Vagina (tissue), 2 donors: ENCODE data around the gene APBA3.

Experiments used
- POLR2A ChIP-seq, 2 donors: fragments of 450-650 bp; IDR thresholded peaks; one replicate each; pipeline ENCODE4 v1.6.1; 2017; ENCODE audit warnings: antibody characterized with exemption in 2 of 2, mild to moderate bottlenecking in 2 of 2, moderate library complexity in 2 of 2
- POLR2AphosphoS5 ChIP-seq, 2 donors: sonication (generic); formaldehyde crosslinking; IDR thresholded peaks; one replicate each; pipeline ENCODE4 v1.9.0; 2017; ENCODE audit warnings: antibody characterized with exemption in 2 of 2, mild to moderate bottlenecking in 2 of 2, low read depth in 1 of 2; ENCODE audit not compliant: insufficient read depth in 1 of 2
- TF ChIP-seq, protein P1 (sequence below), 3 experiments: fragments of 450-650 bp in 2 of 3; fragments of 200-600 bp in 1 of 3; sonication (generic) in 1 of 3; IDR thresholded peaks; one replicate each; pipeline ENCODE4 v1.5.1; 2017 to 2019; ENCODE audit warnings: antibody characterized with exemption in 3 of 3, mild to moderate bottlenecking in 2 of 3, moderate library complexity in 2 of 3

DNA sequence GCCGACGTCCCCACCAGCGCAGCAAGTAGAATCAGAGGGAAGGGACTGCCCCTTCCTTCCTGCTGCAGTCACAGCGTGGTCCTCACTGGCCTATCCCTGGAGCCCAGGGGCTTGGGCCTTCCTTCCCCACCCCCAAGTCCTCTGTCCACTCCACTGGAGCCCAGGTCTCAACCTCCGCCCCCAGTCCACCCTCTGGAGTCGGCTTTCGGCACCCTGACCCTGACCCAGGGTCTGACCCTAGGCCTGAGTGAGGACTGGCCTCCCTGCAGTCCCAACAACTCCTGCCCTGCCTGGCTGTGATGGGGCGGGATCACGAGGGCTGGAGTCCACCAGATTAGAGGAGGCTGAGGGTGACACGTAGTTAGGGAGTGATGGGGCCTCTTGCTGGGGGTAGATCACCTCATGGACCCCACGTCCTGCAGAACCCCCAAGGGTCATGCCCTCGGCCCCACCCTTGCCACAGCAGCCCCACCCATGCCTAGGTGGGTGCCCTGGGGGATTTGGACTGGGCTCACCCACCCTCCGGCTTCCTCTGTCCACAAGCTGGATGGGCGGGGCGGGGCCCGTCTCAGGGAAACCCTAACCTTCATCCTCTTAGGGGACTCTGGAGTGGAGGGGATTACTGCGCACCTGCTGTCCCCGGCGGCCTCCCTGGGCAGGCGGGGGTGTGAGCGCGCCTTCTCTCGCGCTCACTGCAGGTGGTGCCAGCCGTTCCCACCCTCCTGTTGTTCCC, 6.7 kb upstream of the APBA3 start:
- TF ChIP-seq, protein P1, sequence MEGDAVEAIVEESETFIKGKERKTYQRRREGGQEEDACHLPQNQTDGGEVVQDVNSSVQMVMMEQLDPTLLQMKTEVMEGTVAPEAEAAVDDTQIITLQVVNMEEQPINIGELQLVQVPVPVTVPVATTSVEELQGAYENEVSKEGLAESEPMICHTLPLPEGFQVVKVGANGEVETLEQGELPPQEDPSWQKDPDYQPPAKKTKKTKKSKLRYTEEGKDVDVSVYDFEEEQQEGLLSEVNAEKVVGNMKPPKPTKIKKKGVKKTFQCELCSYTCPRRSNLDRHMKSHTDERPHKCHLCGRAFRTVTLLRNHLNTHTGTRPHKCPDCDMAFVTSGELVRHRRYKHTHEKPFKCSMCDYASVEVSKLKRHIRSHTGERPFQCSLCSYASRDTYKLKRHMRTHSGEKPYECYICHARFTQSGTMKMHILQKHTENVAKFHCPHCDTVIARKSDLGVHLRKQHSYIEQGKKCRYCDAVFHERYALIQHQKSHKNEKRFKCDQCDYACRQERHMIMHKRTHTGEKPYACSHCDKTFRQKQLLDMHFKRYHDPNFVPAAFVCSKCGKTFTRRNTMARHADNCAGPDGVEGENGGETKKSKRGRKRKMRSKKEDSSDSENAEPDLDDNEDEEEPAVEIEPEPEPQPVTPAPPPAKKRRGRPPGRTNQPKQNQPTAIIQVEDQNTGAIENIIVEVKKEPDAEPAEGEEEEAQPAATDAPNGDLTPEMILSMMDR (IDR thresholded peaks at IDR 0.05) = no peak
- no peak for TF ChIP-seq POLR2A (IDR thresholded peaks at IDR 0.05)
- TF ChIP-seq POLR2AphosphoS5 (IDR thresholded peaks at IDR 0.05; ENCODE audit: insufficient read depth in 1 of 2, low read depth in 1 of 2) = no peak
